ENCODE measurements around the gene R3HDML. TPM values are rescaled to one million over a fixed set of nuclear protein-coding genes. Genes with fewer than 3 reads are reported as not detected.
A peak's percentile ranks its signal among the peaks of the same experiment; 100 is the strongest.

Gene R3HDML
- total and polyA plus RNA-seq, 2 of the 13 experiments (the other 11 are each of a cell fraction or from before 2014, with no cell fraction given): not detected

DNA sequence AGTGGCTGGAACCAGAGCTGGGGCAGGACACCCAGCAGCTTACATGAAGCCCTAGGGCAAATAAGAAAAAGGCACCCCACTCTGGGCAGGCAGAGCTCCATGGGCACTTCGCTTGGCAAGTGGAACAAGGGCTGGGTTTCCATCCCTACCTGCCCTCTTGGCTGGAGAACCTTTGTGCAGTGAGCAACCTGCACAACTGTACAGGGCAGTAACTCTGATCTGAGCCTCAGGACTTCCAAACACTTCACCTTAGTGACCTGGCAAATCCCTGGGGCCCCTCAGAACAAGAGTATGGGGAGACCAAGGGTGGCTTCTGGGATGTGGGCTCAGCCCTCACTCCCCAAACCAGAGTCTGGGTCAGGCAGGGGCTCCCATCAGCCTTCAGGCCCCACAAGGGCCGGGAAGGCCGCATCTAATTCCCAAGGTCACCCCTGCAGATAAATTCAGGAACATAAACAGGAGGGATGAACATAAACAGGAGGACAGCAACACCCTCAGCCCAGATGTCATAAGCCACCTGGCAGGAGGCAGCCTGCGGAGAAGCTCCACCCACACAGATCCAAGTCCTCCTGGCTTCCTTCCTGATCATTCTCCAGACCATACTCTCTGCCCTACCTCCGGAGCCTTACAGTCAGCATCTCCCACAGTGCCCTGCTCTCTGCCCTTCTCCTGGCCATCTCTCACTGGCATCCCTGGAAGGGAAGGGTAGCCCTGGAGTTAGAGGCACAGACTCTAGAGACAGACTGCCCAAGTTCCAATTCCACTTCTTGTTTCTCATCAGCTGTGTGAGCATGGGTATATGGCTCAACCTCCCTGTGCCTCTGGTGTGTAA, 56.1 kb downstream of the R3HDML start (continued):
- TF ChIP-seq ZNF780A (CRISPR knock-in tag; IDR thresholded peaks at IDR 0.05) (no peak), MIER2 (CRISPR knock-in tag; IDR thresholded peaks at IDR 0.05) (0 out of 2 replicates have a peak, but pooled peaks have one; percentile 28), ZNF691 (CRISPR knock-in tag; IDR thresholded peaks at IDR 0.05; ENCODE audit: borderline replicate concordance, low read depth) (peak; percentile 11; the same call in 1 of the 2 replicates), ZFP91 (CRISPR knock-in tag; IDR thresholded peaks at IDR 0.05; ENCODE audit: borderline replicate concordance) (peak; percentile 53; the same call in 1 of the 2 replicates), ADNP (CRISPR knock-in tag; IDR thresholded peaks at IDR 0.05) (peak; percentile 42; the same call in 1 of the 2 replicates), SSRP1 (CRISPR knock-in tag; IDR thresholded peaks at IDR 0.05) (0 out of 2 replicates have a peak, but pooled peaks have one; percentile 54), HNRNPUL1 (IDR thresholded peaks at IDR 0.05; ENCODE audit: low read depth, low read length) (no peak), MEF2D (CRISPR knock-in tag; IDR thresholded peaks at IDR 0.05) (no peak; the same call in 1 of the 2 replicates)
- TF ChIP-seq, protein P1, sequence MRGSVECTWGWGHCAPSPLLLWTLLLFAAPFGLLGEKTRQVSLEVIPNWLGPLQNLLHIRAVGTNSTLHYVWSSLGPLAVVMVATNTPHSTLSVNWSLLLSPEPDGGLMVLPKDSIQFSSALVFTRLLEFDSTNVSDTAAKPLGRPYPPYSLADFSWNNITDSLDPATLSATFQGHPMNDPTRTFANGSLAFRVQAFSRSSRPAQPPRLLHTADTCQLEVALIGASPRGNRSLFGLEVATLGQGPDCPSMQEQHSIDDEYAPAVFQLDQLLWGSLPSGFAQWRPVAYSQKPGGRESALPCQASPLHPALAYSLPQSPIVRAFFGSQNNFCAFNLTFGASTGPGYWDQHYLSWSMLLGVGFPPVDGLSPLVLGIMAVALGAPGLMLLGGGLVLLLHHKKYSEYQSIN (CRISPR knock-in tag; IDR thresholded peaks at IDR 0.05; ENCODE audit: borderline replicate concordance): no peak
- TF ChIP-seq, protein P2, sequence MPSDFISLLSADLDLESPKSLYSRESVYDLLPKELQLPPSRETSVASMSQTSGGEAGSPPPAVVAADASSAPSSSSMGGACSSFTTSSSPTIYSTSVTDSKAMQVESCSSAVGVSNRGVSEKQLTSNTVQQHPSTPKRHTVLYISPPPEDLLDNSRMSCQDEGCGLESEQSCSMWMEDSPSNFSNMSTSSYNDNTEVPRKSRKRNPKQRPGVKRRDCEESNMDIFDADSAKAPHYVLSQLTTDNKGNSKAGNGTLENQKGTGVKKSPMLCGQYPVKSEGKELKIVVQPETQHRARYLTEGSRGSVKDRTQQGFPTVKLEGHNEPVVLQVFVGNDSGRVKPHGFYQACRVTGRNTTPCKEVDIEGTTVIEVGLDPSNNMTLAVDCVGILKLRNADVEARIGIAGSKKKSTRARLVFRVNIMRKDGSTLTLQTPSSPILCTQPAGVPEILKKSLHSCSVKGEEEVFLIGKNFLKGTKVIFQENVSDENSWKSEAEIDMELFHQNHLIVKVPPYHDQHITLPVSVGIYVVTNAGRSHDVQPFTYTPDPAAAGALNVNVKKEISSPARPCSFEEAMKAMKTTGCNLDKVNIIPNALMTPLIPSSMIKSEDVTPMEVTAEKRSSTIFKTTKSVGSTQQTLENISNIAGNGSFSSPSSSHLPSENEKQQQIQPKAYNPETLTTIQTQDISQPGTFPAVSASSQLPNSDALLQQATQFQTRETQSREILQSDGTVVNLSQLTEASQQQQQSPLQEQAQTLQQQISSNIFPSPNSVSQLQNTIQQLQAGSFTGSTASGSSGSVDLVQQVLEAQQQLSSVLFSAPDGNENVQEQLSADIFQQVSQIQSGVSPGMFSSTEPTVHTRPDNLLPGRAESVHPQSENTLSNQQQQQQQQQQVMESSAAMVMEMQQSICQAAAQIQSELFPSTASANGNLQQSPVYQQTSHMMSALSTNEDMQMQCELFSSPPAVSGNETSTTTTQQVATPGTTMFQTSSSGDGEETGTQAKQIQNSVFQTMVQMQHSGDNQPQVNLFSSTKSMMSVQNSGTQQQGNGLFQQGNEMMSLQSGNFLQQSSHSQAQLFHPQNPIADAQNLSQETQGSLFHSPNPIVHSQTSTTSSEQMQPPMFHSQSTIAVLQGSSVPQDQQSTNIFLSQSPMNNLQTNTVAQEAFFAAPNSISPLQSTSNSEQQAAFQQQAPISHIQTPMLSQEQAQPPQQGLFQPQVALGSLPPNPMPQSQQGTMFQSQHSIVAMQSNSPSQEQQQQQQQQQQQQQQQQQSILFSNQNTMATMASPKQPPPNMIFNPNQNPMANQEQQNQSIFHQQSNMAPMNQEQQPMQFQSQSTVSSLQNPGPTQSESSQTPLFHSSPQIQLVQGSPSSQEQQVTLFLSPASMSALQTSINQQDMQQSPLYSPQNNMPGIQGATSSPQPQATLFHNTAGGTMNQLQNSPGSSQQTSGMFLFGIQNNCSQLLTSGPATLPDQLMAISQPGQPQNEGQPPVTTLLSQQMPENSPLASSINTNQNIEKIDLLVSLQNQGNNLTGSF (CRISPR knock-in tag; IDR thresholded peaks at IDR 0.05): no peak; the same call in 1 of the 2 replicates
- TF ChIP-seq, protein P3, sequence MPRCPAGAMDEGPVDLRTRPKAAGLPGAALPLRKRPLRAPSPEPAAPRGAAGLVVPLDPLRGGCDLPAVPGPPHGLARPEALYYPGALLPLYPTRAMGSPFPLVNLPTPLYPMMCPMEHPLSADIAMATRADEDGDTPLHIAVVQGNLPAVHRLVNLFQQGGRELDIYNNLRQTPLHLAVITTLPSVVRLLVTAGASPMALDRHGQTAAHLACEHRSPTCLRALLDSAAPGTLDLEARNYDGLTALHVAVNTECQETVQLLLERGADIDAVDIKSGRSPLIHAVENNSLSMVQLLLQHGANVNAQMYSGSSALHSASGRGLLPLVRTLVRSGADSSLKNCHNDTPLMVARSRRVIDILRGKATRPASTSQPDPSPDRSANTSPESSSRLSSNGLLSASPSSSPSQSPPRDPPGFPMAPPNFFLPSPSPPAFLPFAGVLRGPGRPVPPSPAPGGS (CRISPR knock-in tag; IDR thresholded peaks at IDR 0.05): peak; percentile 70
- TF ChIP-seq, protein P4, sequence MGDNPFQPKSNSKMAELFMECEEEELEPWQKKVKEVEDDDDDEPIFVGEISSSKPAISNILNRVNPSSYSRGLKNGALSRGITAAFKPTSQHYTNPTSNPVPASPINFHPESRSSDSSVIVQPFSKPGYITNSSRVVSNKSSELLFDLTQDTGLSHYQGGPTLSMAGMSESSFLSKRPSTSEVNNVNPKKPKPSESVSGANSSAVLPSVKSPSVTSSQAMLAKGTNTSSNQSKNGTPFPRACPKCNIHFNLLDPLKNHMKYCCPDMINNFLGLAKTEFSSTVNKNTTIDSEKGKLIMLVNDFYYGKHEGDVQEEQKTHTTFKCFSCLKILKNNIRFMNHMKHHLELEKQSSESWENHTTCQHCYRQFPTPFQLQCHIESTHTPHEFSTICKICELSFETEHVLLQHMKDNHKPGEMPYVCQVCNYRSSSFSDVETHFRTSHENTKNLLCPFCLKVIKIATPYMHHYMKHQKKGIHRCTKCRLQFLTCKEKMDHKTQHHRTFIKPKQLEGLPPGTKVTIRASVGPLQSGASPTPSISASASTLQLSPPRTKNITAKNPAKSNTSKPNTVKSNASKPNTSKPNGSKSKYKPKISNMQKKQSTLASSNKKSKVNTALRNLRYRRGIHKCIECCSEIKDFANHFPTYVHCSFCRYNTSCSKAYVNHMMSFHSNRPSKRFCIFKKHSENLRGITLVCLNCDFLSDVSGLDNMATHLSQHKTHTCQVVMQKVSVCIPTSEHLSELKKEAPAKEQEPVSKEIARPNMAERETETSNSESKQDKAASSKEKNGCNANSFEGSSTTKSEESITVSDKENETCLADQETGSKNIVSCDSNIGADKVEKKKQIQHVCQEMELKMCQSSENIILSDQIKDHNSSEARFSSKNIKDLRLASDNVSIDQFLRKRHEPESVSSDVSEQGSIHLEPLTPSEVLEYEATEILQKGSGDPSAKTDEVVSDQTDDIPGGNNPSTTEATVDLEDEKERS (CRISPR knock-in tag; IDR thresholded peaks at IDR 0.05): no peak; the same call in 1 of the 2 replicates

All from HepG2 (cell line).